ENCODE data around the gene MICA. TPM values are rescaled to one million over a fixed set of nuclear protein-coding genes. Genes with fewer than 3 reads are reported as not detected.
"Not testable (repeated sequence)": the region's sequence is repeated elsewhere in the genome, so short reads cannot be mapped to it uniquely, and the experiment has no call there.

Gene MICA
- total RNA-seq, 1 experiment from 2014 or later: 35.0 TPM

GRCh38 chr6:31386099-31386498 lies 17.3 kb upstream of the MICA start:
- no peaks in the 10 kb centered on the region for H4K20me1 ChIP-seq (ENCODE audit: low read length)
- H3K36me3 ChIP-seq (ENCODE audit: low read depth, low read length): no peaks in the 10 kb centered on the region
- no peaks in the 10 kb centered on the region for H3K9me3 ChIP-seq (ENCODE audit: low read length)
- no peak overlapping the region for H2AFZ ChIP-seq (ENCODE audit: low read length)
- H3K27ac ChIP-seq (ENCODE audit: low read length): no peak overlapping the region
- H3K27me3 ChIP-seq (ENCODE audit: low read length): no peaks in the 10 kb centered on the region
- ChIA-PET CTCF (interaction anchor here (0.5 kb wide), 1 partner anchor 272 kb away, joined by 3 read pairs; no protein-coding TSS in a partner anchor), POLR2A (ENCODE audit: unreplicated experiment) (no interaction called here)
- H3K79me2 ChIP-seq (ENCODE audit: low read length): no peaks in the 10 kb centered on the region
- H3K4me3 ChIP-seq (ENCODE audit: low read length): no peak overlapping the region
- H3K9ac ChIP-seq (ENCODE audit: low read length): no peak overlapping the region
- ATAC-seq (no peak), DNase-seq (no peak)
- intact Hi-C loops (cut with micrococcal nuclease): no loop called here
- H3F3A ChIP-seq (ENCODE audit: low read length, unreplicated experiment): no peaks in the 10 kb centered on the region
- no peak overlapping the region for H3K4me2 ChIP-seq (ENCODE audit: low read length)
- BruUV-seq (replicated peaks): no TSS peak
- no peaks in the 10 kb centered on the region for H3K9me2 ChIP-seq (replicated peaks; ENCODE audit: low read length)
- H3K4me1 ChIP-seq (ENCODE audit: insufficient read depth, low read length): no peaks in the 10 kb centered on the region; the same call in 1 of the 2 replicates
- TF ChIP-seq EZH2 (IDR thresholded peaks at IDR 0.05; ENCODE audit: low read length, unreplicated experiment) (no peak), CTCF (conservative IDR thresholded peaks at IDR 0.05; ENCODE audit: low read depth, low read length) (no peak), EZH2phosphoT487 (IDR thresholded peaks at IDR 0.05; ENCODE audit: borderline replicate concordance, low read length) (no peak)

GRCh38 chr6:31386977-31387376 lies 16.4 kb upstream of the MICA start:
- no peak for ATAC-seq
- intact Hi-C loops (cut with micrococcal nuclease): no loop called here
- H3K9ac ChIP-seq (ENCODE audit: low read length): no peak overlapping the region

GRCh38 chr6:31388916-31389801 lies 14.2 kb upstream of the MICA start:
- peak; percentile 72 for ATAC-seq
- DNase-seq; H3K27ac ChIP-seq (ENCODE audit: low read length); intact Hi-C loops (cut with micrococcal nuclease); BruUV-seq (replicated peaks); H3K4me2 ChIP-seq (ENCODE audit: low read length); CTCF ChIA-PET; POLR2A ChIA-PET (ENCODE audit: unreplicated experiment); H2AFZ ChIP-seq (ENCODE audit: low read length); H3F3A ChIP-seq (ENCODE audit: low read length, unreplicated experiment); H3K79me2 ChIP-seq (ENCODE audit: low read length); H3K27me3 ChIP-seq (ENCODE audit: low read length); H4K20me1 ChIP-seq (ENCODE audit: low read length); H3K4me1 ChIP-seq (ENCODE audit: insufficient read depth, low read length); H3K4me3 ChIP-seq (ENCODE audit: low read length); H3K9ac ChIP-seq (ENCODE audit: low read length); H3K9me3 ChIP-seq (ENCODE audit: low read length); H3K36me3 ChIP-seq (ENCODE audit: low read depth, low read length); H3K9me2 ChIP-seq (replicated peaks; ENCODE audit: low read length): not testable (repeated sequence)

More at GRCh38 chr6:31386977-31387376, 16.4 kb upstream of the MICA start:
- Histone ChIP-seq H4K20me1 (ENCODE audit: low read length) (no peaks in the 10 kb centered on the region), H2AFZ (ENCODE audit: low read length) (no peak overlapping the region), H3K36me3 (ENCODE audit: low read depth, low read length) (no peaks in the 10 kb centered on the region), H3K9me2 (replicated peaks; ENCODE audit: low read length) (no peaks in the 10 kb centered on the region), H3K4me3 (ENCODE audit: low read length) (no peak overlapping the region), H3K9me3 (ENCODE audit: low read length) (no peaks in the 10 kb centered on the region), H3K27ac (ENCODE audit: low read length) (no peak overlapping the region), H3F3A (ENCODE audit: low read length, unreplicated experiment) (no peaks in the 10 kb centered on the region), H3K27me3 (ENCODE audit: low read length) (no peaks in the 10 kb centered on the region), H3K79me2 (ENCODE audit: low read length) (no peaks in the 10 kb centered on the region), H3K4me2 (ENCODE audit: low read length) (no peak overlapping the region), H3K4me1 (ENCODE audit: insufficient read depth, low read length) (no peaks in the 10 kb centered on the region; the same call in 1 of the 2 replicates)
- no TSS peak for BruUV-seq (replicated peaks)
- POLR2A ChIA-PET (ENCODE audit: unreplicated experiment): no interaction called here
- DNase-seq: no peak
- CTCF ChIA-PET: no interaction called here
- TF ChIP-seq EZH2phosphoT487 (IDR thresholded peaks at IDR 0.05; ENCODE audit: borderline replicate concordance, low read length): no peak
- no peak for TF ChIP-seq CTCF (conservative IDR thresholded peaks at IDR 0.05; ENCODE audit: low read depth, low read length)
- no peak for TF ChIP-seq EZH2 (IDR thresholded peaks at IDR 0.05; ENCODE audit: low read length, unreplicated experiment)

- H3K9ac ChIP-seq (ENCODE audit: low read length); H3K9me2 ChIP-seq (replicated peaks; ENCODE audit: low read length); ATAC-seq; H3K9me3 ChIP-seq (ENCODE audit: low read length); H3K27me3 ChIP-seq (ENCODE audit: low read length); H3K4me3 ChIP-seq (ENCODE audit: low read length); H2AFZ ChIP-seq (ENCODE audit: low read length); DNase-seq; H3K27ac ChIP-seq (ENCODE audit: low read length); H3F3A ChIP-seq (ENCODE audit: low read length, unreplicated experiment); H4K20me1 ChIP-seq (ENCODE audit: low read length); POLR2A ChIA-PET (ENCODE audit: unreplicated experiment); BruUV-seq (replicated peaks); H3K79me2 ChIP-seq (ENCODE audit: low read length); intact Hi-C loops (cut with micrococcal nuclease); H3K36me3 ChIP-seq (ENCODE audit: low read depth, low read length); H3K4me2 ChIP-seq (ENCODE audit: low read length); H3K4me1 ChIP-seq (ENCODE audit: insufficient read depth, low read length): not testable (repeated sequence)
- CTCF ChIA-PET: interaction anchor here (0.6 kb wide), 1 partner anchor 52 kb away, joined by 3 read pairs; no protein-coding TSS in a partner anchor
Measured at GRCh38 chr6:31389802-31390132, 13.6 kb upstream of the MICA start.
